ENCODE data around the gene ZNF236.
"Not testable (repeated sequence)": the region's sequence is repeated elsewhere in the genome, so short reads cannot be mapped to it uniquely, and the experiment has no call there.

The ZNF236 gene

GRCh38 chr18:76914314-76914713 lies 92.0 kb downstream of the ZNF236 start:
- no peak for DNase-seq

- DNase-seq, result no peak
Observed at GRCh38 chr18:76914796-76915195, 92.4 kb downstream of the ZNF236 start.

- no peak for DNase-seq
Observed at GRCh38 chr18:76915456-76915855, 93.1 kb downstream of the ZNF236 start.

GRCh38 chr18:76920974-76921373 lies 98.6 kb downstream of the ZNF236 start:
- no peak for DNase-seq

GRCh38 chr18:76922107-76922506 lies 99.8 kb downstream of the ZNF236 start:
- peak; percentile 77 for DNase-seq

GRCh38 chr18:76923485-76924085 lies 101.2 kb downstream of the ZNF236 start:
- peak; percentile 34 for DNase-seq

GRCh38 chr18:76925501-76925900 lies 103.1 kb downstream of the ZNF236 start:
- DNase-seq, result no peak

- DNase-seq, result no peak
Observed at GRCh38 chr18:76927223-76927725, 104.9 kb downstream of the ZNF236 start.

GRCh38 chr18:76928179-76928868 lies 106.0 kb downstream of the ZNF236 start:
- DNase-seq, result no peak

GRCh38 chr18:76931171-76931570 lies 108.8 kb downstream of the ZNF236 start:
- DNase-seq, result no peak

- DNase-seq, result no peak
Observed at GRCh38 chr18:76932026-76932819, 109.9 kb downstream of the ZNF236 start.

- no peak for DNase-seq
Observed at GRCh38 chr18:76935722-76936337, 113.5 kb downstream of the ZNF236 start.

GRCh38 chr18:76936877-76937276 lies 114.5 kb downstream of the ZNF236 start:
- no peak for DNase-seq

- no peak for DNase-seq
Observed at GRCh38 chr18:76937597-76937996, 115.2 kb downstream of the ZNF236 start.

- no peak for DNase-seq
Observed at GRCh38 chr18:76938619-76939018, 116.3 kb downstream of the ZNF236 start.

GRCh38 chr18:76941284-76941683 lies 118.9 kb downstream of the ZNF236 start:
- peak; percentile 91 for DNase-seq

- no peak for DNase-seq
Observed at GRCh38 chr18:76943542-76944339, 121.4 kb downstream of the ZNF236 start.

- DNase-seq, result not testable (repeated sequence)
Observed at GRCh38 chr18:76944346-76944745, 122.0 kb downstream of the ZNF236 start.

GRCh38 chr18:76948345-76948744 lies 126.0 kb downstream of the ZNF236 start:
- no peak for DNase-seq

- DNase-seq, result no peak
Observed at GRCh38 chr18:76951456-76952247, 129.3 kb downstream of the ZNF236 start.

GRCh38 chr18:76952747-76953146 lies 130.4 kb downstream of the ZNF236 start:
- no peak for DNase-seq

GRCh38 chr18:76953156-76953555 lies 130.8 kb downstream of the ZNF236 start:
- no peak for DNase-seq
